Coronary artery (tissue), 2 donors: ENCODE data around the gene IPMK.
A peak's percentile ranks its signal among the peaks of the same experiment; 100 is the strongest.

Experiments used
- DNase-seq: peaks from one replicate; pipeline ENCODE4 v3.0.0-alpha.2; 2017; ENCODE audit warnings: low spot score
- H3K27ac ChIP-seq, 2 donors: fragments of 200-600 bp; sonication (generic); one replicate each; pipeline ENCODE4 v1.5.1; 2016 to 2019
- H3K4me3 ChIP-seq: fragments of 200-600 bp; sonication (generic); 2 replicates; pipeline ENCODE4 v1.5.1; 2016; ENCODE audit warnings: mild to moderate bottlenecking, moderate library complexity
- TF ChIP-seq, protein P1 (sequence below): fragments of 200-600 bp; sonication (generic); IDR thresholded peaks from one replicate; pipeline ENCODE4 v1.5.1; 2019; ENCODE audit warnings: antibody characterized with exemption

Gene IPMK

DNA sequence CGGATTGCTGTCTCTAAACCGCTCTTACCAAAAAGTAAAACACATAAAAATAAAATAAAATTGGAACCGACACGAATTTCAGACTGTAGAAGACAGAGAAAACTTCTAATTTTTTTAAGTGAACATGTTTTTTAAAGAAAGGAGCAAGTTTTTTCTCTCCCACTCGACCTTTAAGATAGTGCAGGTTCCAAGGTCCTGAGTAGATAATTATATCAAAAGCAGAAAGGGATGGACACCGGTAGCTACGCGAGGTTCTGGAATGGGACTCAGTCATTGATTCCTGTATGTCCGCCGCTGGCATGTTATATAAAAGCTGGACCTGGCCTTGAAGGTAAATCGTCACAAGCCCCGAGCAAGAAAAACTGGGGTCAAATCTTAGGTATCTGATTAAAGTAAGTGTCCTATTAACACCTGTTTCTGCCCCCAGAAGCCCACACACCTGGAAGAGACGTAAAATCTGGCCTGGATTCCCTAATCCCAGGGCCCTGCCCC, 806 bp upstream of the IPMK start:
- Histone ChIP-seq H3K4me3 (peak overlapping the region; percentile 94), H3K27ac (peak overlapping the region; percentile 90 to 98)
- TF ChIP-seq, protein P1, sequence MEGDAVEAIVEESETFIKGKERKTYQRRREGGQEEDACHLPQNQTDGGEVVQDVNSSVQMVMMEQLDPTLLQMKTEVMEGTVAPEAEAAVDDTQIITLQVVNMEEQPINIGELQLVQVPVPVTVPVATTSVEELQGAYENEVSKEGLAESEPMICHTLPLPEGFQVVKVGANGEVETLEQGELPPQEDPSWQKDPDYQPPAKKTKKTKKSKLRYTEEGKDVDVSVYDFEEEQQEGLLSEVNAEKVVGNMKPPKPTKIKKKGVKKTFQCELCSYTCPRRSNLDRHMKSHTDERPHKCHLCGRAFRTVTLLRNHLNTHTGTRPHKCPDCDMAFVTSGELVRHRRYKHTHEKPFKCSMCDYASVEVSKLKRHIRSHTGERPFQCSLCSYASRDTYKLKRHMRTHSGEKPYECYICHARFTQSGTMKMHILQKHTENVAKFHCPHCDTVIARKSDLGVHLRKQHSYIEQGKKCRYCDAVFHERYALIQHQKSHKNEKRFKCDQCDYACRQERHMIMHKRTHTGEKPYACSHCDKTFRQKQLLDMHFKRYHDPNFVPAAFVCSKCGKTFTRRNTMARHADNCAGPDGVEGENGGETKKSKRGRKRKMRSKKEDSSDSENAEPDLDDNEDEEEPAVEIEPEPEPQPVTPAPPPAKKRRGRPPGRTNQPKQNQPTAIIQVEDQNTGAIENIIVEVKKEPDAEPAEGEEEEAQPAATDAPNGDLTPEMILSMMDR: no peak
- DNase-seq: no peak

DNA sequence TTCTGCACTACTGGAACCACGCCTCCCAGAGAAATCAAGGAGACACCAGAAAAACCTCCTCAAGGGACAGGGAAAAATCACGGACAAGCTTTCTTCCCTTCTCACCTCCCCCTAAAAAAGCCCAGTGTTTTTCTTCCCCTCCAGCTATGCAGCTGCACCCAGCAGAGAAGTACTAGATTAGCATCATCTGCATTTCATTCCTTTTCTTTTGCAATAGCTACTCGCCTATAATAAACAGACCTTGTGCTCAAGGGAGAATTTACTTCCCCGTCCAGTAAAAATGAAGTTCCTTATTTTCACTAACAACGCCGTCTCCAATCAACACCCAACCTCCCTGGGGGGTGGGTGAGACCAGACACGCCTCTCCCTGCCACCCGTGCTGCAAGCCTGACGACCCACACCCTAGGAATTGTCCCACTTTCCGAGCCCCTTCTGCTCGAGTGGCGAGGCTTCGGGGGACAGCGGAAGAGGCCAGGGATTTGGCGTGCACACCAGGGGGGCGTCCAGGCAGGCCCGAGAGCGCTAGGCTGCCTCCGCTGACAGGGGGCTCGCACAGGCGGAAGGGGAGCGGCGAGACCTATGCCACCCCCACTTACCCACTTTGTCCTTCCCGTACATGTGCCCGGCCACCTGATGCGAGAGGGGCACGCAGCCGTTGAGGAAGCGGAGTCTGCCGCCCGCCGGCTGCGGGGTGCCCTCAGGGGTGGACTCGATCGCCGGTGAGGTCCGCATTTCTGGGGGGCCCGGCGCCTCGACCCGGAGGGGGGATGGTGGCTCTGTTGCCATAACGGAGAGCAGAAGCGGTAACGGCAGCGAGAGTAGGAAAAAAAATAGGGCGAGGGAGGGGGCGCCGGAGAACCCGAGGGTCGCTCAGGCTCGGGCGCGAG, 625 bp downstream of the IPMK start:
- DNase-seq: peak; percentile 86
- Histone ChIP-seq H3K27ac (peak overlapping the region; percentile 90 to 98), H3K4me3 (peak overlapping the region; percentile 94)
- TF ChIP-seq, protein P1: no peak

DNA sequence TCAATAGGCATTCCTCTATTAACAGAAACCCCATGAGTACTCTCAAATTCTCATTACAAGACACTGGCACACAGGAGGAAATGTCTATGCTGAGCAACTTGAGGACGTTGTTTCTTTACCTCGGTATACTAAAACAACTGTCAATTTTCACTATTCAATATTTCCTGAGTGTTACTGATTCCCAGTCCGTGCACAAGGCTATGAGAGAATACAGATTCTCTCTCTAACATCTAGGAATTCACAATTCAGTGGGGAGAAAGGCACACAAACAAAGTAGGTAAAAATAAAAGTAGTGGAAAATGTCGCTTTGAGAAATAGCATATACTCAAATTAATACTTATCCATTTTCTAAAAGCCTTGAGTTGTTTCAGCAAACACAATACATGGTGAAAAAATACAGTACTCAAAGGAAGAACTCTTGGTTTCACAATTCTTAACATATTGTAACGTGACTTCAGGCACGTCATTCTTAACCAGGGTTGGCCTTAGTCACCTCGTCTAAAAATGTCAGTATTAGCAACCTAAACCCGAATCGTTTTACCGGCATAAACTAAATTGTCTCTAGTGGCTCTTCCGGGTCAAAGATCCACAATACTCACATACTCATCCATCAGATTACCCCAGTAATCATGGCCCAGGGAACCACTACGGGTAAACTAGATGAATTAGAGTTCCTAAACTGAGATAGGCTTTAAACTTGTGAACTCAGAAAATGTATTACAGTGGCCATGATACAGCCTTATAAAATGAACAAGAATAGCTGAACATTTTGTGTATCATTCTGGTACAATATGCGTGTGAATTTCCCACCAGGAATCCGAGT, 1.5 kb downstream of the IPMK start:
- DNase-seq: no peak
- Histone ChIP-seq H3K4me3 (peak overlapping the region; percentile 94), H3K27ac (peak overlapping the region; percentile 90 to 98)
- TF ChIP-seq, protein P1: no peak

DNA sequence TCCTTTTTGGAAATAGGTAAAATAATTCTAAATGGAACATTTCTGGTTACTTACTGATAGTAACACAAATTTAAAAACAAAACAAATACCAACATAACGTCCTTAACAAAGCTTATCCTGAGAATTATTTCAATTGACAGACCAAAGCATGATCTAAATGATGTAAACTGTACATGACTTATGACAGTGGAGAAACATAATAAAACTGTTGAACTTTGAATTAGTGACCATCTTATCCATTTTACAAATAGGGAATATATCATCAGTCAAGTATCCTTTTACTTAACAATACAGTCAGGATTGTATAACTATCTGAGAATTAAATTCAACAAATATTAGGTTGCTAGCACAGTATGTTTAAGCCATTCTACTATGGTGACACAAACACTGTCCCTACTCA, 2.4 kb downstream of the IPMK start:
- Histone ChIP-seq H3K4me3 (no peak overlapping the region), H3K27ac (no peak overlapping the region)
- TF ChIP-seq, protein P1: no peak
- no peak for DNase-seq

DNA sequence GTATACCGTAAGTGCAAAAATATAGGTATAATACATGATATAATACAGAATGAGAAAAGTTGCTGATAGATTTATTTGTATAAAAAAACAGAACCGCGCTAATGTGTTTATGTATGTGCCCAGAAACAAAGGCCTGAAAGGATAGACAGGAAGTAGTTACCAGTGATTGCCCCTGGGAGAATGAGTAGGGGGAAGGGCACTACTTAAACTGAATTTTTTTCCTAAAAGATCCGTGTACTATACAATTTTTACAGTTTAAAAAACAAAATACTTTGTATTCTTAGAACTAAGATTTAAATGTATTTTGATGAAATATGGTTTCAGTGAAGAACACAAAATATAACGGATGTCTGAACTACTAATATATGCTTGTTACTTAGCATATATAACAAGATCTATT, 2.9 kb downstream of the IPMK start:
- no peak for DNase-seq
- Histone ChIP-seq H3K27ac (no peak overlapping the region), H3K4me3 (no peak overlapping the region)
- TF ChIP-seq, protein P1: no peak

DNA sequence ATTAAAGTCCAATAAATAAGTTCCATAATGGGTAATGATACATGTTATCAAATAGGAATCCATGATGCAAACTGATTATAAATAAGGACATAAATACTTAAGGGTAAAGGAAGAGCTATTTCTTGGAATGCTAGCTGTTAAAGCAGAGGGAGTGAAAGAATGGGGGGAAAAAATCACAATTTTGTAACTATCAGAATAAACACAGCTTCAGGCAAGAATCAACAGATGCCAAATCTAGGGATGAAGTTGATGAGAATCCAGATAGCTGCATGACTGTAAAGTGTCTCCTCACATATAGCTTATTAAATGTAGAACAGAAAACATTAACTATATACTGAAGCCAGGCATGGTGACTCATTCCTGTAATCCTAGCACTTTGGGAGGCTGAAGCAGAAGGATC, 4.9 kb downstream of the IPMK start:
- no peak overlapping the region for H3K4me3 ChIP-seq

More for the DNA sequence above, 4.9 kb downstream of the IPMK start:
- no peak for DNase-seq
- no peak overlapping the region for H3K27ac ChIP-seq
- TF ChIP-seq, protein P1: no peak
